BLaER1 treated with 17β-estradiol and CSF1 and Interleukin-3, amounts not matched to agents 10 nM and 100 nM (cell line): ENCODE results near the gene SFN.

Experiments used
- H3K27ac ChIP-seq, 11 experiments: shearing (Covaris generic); formaldehyde crosslinking; 2 replicates each; pipeline ENCODE4 v1.8.1; 2022
- H3K27me3 ChIP-seq, 11 experiments: shearing (Covaris generic); formaldehyde crosslinking; 2 replicates each; pipeline ENCODE4 v1.8.1; 2022
- H3K36me3 ChIP-seq, 11 experiments: shearing (Covaris generic); formaldehyde crosslinking; 2 replicates each; pipeline ENCODE4 v1.8.1; 2022
- H3K4me1 ChIP-seq, 10 experiments: shearing (Covaris generic); formaldehyde crosslinking; 2 replicates each; pipeline ENCODE4 v1.8.1; 2022
- H3K4me2 ChIP-seq, 11 experiments: shearing (Covaris generic); formaldehyde crosslinking; 2 replicates each; pipeline ENCODE4 v1.8.1; 2022
- H3K4me3 ChIP-seq, 10 experiments: shearing (Covaris generic); formaldehyde crosslinking; 2 replicates each; pipeline ENCODE4 v1.8.1; 2022
- H3K9ac ChIP-seq, 11 experiments: shearing (Covaris generic); formaldehyde crosslinking; 2 replicates each; pipeline ENCODE4 v1.8.1; 2022
- H3K9me3 ChIP-seq, 11 experiments: shearing (Covaris generic); formaldehyde crosslinking; replicated peaks in 1 of 11; 2 replicates each; pipeline ENCODE4 v1.8.1; 2022
- H4K20me1 ChIP-seq, 11 experiments: shearing (Covaris generic); formaldehyde crosslinking; 2 replicates each; pipeline ENCODE4 v1.8.1; 2022
- Cebpa-rat ChIP-seq, 11 experiments: shearing (Covaris generic); IDR thresholded peaks; 2 replicates each; pipeline ENCODE4 v1.8.1; 2022

Gene SFN

DNA sequence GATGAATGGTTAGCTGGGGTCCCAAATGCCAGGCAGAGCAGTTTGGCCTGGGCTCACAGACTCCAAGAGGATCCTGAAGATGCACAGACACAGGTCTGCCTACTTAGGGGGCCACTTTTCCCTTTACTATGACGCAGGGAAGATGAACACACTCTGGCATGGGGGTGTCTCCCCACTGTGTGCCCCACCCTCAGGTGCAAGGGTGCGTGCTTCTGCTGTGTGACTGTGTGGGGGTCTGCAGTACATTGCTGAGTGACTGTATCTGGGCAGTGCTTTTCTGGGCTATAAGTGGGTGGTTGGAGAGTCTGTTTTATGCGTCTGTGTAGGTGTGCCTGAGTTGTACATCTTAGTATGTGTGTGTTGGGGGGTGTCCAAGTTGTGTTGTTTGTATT is 47.0 kb downstream of the SFN start:
- no peak overlapping the region for H3K4me3 ChIP-seq
- no peaks in the 10 kb centered on the region for H3K36me3 ChIP-seq
- H3K4me1 ChIP-seq, result peaks cover 0 to 4% (median 0%) of the 10 kb centered on the region in 10 experiments; a peak in 2 of 20 replicates
- no peak overlapping the region for H3K4me2 ChIP-seq
- no peaks in the 10 kb centered on the region for H3K27me3 ChIP-seq
- no peaks in the 10 kb centered on the region for H3K9me3 ChIP-seq
- H3K9ac ChIP-seq, result no peak overlapping the region
- TF ChIP-seq Cebpa-rat (IDR thresholded peaks at IDR 0.05), result no peak
- no peaks in the 10 kb centered on the region for H4K20me1 ChIP-seq
- H3K27ac ChIP-seq, result no peak overlapping the region

DNA sequence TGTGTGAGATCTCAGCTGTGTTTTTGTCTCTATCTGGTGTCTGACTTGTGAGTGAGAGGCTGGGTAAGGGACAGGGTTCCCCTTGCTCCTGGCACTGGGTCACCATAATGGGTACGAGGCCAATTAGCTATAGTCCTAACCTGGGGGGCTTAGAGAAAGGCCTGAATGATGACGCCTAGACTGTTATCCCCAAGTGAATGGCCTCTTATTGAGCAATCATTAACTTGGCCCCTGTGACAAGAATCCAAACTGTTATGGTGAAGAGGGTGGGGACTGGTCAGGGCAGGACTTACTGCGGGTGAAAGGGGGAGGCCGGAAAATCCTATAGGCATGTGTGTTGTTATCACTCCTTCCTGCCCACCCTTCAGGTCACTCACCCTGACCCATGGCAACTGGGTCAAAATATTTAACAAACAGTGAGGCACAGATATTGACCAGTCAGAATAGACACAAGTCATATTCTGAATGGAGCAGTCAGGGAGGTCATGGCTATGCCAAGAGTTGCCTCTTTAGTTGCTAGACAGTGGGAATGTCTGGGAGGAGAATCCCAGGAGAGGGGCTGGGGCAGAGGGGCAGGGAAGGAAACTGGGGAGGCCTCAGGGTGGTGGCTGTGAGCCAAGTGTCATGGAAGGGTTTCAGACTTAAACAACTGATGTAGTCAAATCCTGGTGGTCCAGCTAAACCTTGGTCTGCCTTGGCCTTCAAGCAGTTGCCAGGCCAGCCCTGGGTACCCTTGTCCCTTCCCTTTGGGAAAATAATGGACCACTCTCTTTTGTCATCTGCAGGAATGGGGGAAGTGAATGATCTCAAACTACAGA is 47.6 kb downstream of the SFN start:
- Histone ChIP-seq H3K9ac (no peak overlapping the region), H4K20me1 (no peaks in the 10 kb centered on the region), H3K27ac (no peak overlapping the region), H3K4me3 (no peak overlapping the region), H3K4me1 (peaks cover 0 to 4% (median 0%) of the 10 kb centered on the region in 10 experiments; a peak in 2 of 20 replicates), H3K36me3 (no peaks in the 10 kb centered on the region), H3K27me3 (no peaks in the 10 kb centered on the region), H3K9me3 (no peaks in the 10 kb centered on the region), H3K4me2 (no peak overlapping the region)
- TF ChIP-seq Cebpa-rat (IDR thresholded peaks at IDR 0.05), result no peak

DNA sequence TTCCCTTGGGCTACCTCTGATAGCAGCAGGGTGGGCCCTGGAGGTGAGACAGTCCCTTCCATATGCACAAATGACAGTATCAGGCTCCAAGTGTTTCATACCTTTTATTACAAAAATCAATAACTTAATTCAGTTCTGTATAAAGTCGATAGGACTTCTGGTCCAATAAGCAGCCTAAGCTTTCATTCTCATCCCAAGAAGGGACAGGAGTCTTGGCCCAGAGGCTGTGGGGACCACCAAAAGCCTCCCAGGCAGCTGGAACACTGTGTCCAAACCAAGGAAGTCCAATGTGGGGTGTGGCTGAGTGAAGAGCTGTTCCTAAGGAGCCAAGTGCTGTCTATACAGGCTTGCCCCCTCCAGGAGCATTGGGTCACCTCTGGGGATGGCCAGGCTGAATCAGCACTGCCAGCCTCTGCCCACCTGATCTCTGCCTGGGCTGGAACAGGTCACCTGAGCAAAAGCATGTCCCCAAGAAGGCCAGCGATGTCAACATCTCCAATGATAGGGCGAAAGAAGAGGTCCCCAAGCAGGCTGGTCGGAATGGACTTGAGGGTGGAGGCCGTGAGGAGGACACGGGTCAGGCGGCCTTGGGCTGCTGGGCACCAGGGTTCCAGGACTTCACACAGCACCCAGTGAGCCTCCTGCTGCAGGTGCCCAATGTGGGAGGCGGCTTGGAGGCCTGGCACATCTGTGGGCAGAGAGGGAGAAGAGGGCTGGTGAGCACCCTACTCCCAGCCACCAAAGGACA is 48.6 kb downstream of the SFN start:
- peaks cover 0 to 4% (median 0%) of the 10 kb centered on the region in 10 experiments; a peak in 2 of 20 replicates for H3K4me1 ChIP-seq
- H3K4me2 ChIP-seq, result no peak overlapping the region
- TF ChIP-seq Cebpa-rat (IDR thresholded peaks at IDR 0.05), result no peak
- H3K27ac ChIP-seq, result no peak overlapping the region
- no peak overlapping the region for H3K9ac ChIP-seq
- H3K36me3 ChIP-seq, result no peaks in the 10 kb centered on the region
- H3K4me3 ChIP-seq, result no peak overlapping the region
- no peaks in the 10 kb centered on the region for H3K9me3 ChIP-seq
- H3K27me3 ChIP-seq, result no peaks in the 10 kb centered on the region
- H4K20me1 ChIP-seq, result no peaks in the 10 kb centered on the region

DNA sequence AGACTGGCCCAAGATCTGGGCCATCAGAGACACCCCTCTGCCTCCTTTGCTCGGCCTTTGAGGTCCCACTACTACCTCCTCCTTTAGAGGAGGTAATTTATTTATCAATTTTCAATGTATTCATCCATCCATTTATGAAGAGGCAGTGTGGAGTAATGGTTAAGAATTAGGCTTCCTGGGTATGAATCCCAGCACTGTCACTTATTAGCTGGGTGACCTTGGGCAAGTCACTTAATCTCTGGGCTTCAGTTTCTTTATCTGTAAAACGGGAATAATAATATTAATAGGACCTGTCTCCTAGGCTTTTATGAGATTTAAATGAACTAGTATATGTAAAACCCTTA is 49.2 kb downstream of the SFN start:
- Histone ChIP-seq H3K27me3 (no peaks in the 10 kb centered on the region), H4K20me1 (no peaks in the 10 kb centered on the region), H3K27ac (no peak overlapping the region), H3K4me1 (peaks cover 0 to under 1% (median 0%) of the 10 kb centered on the region in 10 experiments; a peak in 2 of 20 replicates), H3K9ac (no peak overlapping the region), H3K9me3 (no peaks in the 10 kb centered on the region), H3K36me3 (no peaks in the 10 kb centered on the region), H3K4me3 (no peak overlapping the region), H3K4me2 (no peak overlapping the region)
- no peak for TF ChIP-seq Cebpa-rat (IDR thresholded peaks at IDR 0.05)

DNA sequence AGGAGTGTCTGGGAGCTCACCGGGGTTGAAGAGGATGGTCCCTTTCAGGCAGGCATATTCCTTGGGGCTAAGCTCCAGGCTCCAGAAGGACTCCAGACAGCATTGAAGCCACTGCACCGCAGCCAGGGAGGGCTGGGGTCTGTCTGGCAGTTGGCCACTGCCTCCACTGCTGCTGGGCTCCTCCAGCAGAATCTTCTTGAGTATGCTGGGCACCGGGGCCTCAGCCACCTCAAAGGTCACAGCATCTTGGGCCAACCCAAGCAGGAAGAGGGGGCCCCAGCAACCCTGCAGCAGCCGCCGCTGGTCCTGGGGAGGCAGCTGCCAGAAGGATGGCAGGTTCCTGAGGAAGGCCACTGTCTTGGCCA is 50.4 kb downstream of the SFN start:
- no peak for TF ChIP-seq Cebpa-rat (IDR thresholded peaks at IDR 0.05)
- Histone ChIP-seq H3K27me3 (no peaks in the 10 kb centered on the region), H3K9me3 (no peaks in the 10 kb centered on the region), H3K27ac (no peak overlapping the region), H3K4me2 (no peak overlapping the region), H3K4me1 (no peaks in the 10 kb centered on the region), H4K20me1 (no peaks in the 10 kb centered on the region), H3K4me3 (no peak overlapping the region), H3K36me3 (no peaks in the 10 kb centered on the region), H3K9ac (no peak overlapping the region)
